Hepatocyte (in vitro differentiated cells): ENCODE measurements around the gene G2E3. TPM values are rescaled to one million over a fixed set of nuclear protein-coding genes. Genes with fewer than 3 reads are reported as not detected.

Experiments
- DNase-seq: peaks from one replicate; pipeline ENCODE4 v3.0.0-alpha.2; 2016; ENCODE audit warnings: low spot score
- H2AFZ ChIP-seq: fragments of 200-600 bp; sonication (generic); 2 replicates; pipeline ENCODE4 v1.6.0; 2016; ENCODE audit warnings: antibody characterized with exemption, mild to moderate bottlenecking
- H3K27ac ChIP-seq: fragments of 200-600 bp; sonication (generic); 2 replicates; pipeline ENCODE4 v1.5.1; 2016; ENCODE audit warnings: mild to moderate bottlenecking
- H3K27me3 ChIP-seq: fragments of 200-600 bp; sonication (generic); 2 replicates; pipeline ENCODE4 v1.6.1; 2016
- H3K36me3 ChIP-seq: fragments of 200-600 bp; sonication (generic); replicated peaks from 2 replicates; pipeline ENCODE4 v1.5.1; 2016; ENCODE audit warnings: low read depth; ENCODE audit not compliant: insufficient read depth
- H3K4me1 ChIP-seq: fragments of 200-600 bp; sonication (generic); 2 replicates; pipeline ENCODE4 v1.5.1; 2016; ENCODE audit warnings: mild to moderate bottlenecking, moderate library complexity; ENCODE audit not compliant: insufficient read depth
- H3K4me2 ChIP-seq: fragments of 200-600 bp; sonication (generic); 2 replicates; pipeline ENCODE4 v1.6.0; 2016
- H3K4me3 ChIP-seq: fragments of 200-600 bp; sonication (generic); 2 replicates; pipeline ENCODE4 v1.5.1; 2016; ENCODE audit warnings: mild to moderate bottlenecking
- H3K79me2 ChIP-seq: fragments of 200-600 bp; sonication (generic); 2 replicates; pipeline ENCODE4 v1.6.0; 2017; ENCODE audit warnings: mild to moderate bottlenecking
- H3K9me2 ChIP-seq: fragments of 200-600 bp; sonication (generic); replicated peaks from 2 replicates; pipeline ENCODE4 v1.6.0; 2017; ENCODE audit warnings: mild to moderate bottlenecking; ENCODE audit not compliant: insufficient read depth
- H3K9me3 ChIP-seq: fragments of 200-600 bp; sonication (generic); 2 replicates; pipeline ENCODE4 v1.5.1; 2016; ENCODE audit warnings: low read depth, mild to moderate bottlenecking
- H4K20me1 ChIP-seq: fragments of 200-600 bp; sonication (generic); 2 replicates; pipeline ENCODE4 v1.6.0; 2016; ENCODE audit warnings: mild to moderate bottlenecking; ENCODE audit not compliant: insufficient read depth, poor library complexity, severe bottlenecking
- CTCF ChIP-seq: fragments of 200-600 bp; sonication (generic); IDR thresholded peaks from 2 replicates; pipeline ENCODE4 v1.5.1; 2016; ENCODE audit warnings: antibody characterized with exemption, mild to moderate bottlenecking; ENCODE audit not compliant: poor library complexity
- EZH2 ChIP-seq: fragments of 200-600 bp; sonication (generic); IDR thresholded peaks from 2 replicates; pipeline ENCODE4 v1.6.1; 2016; ENCODE audit warnings: antibody characterized with exemption, mild to moderate bottlenecking, borderline replicate concordance
- EZH2phosphoT487 ChIP-seq: fragments of 200-600 bp; sonication (generic); IDR thresholded peaks from one replicate; pipeline ENCODE4 v1.6.1; 2018; ENCODE audit warnings: antibody characterized with exemption, mild to moderate bottlenecking, low read depth, moderate library complexity; ENCODE audit not compliant: unreplicated experiment, severe bottlenecking
- WGBS: methylation state at CpG from one replicate; pipeline ENCODE4 v1.1.6; 2016; ENCODE audit warnings: low lambda C conversion rate; ENCODE audit errors: missing lambda C conversion rate; 5-methylcytosine and 5-hydroxymethylcytosine counted together
- polyA plus RNA-seq: library from polyadenylated mRNA; unstranded; fragments of >200 nt; fragmentation: Nextera tagmentation; extraction: Ambion mirVana; gene quantifications from 2 replicates; pipeline ENCODE4 v1.2.1, GENCODE V29; 2016
- total RNA-seq: library from RNA; depleted of rRNA; stranded (reverse); fragments of >200 nt; gene quantifications from 2 replicates; pipeline ENCODE4 v1.2.3, GENCODE V29; 2014

Gene G2E3
- total and polyA plus RNA-seq, 2 experiments from 2014 or later, result 9.7 to 16.7 TPM

- no peak overlapping the region for H3K4me3 ChIP-seq
- no peaks in the 10 kb centered on the region for H3K9me2 ChIP-seq
- no peaks in the 10 kb centered on the region for H3K27me3 ChIP-seq
- no peaks in the 10 kb centered on the region for H3K4me1 ChIP-seq
- 82% methylated on average over 2 of the region's 2 CpGs for WGBS
- TF ChIP-seq EZH2 (no peak), CTCF (no peak), EZH2phosphoT487 (no peak)
- H3K9me3 ChIP-seq, result no peaks in the 10 kb centered on the region
- no peaks in the 10 kb centered on the region for H3K36me3 ChIP-seq
- no peaks in the 10 kb centered on the region for H4K20me1 ChIP-seq
- H3K4me2 ChIP-seq, result no peak overlapping the region
- no peak overlapping the region for H3K27ac ChIP-seq
- H3K79me2 ChIP-seq, result no peaks in the 10 kb centered on the region
- H2AFZ ChIP-seq, result no peak overlapping the region
- DNase-seq, result no peak
These were observed 33.1 kb upstream of the G2E3 start for GRCh38 chr14:30525833-30526232.

GRCh38 chr14:30527196-30527595 is 31.8 kb upstream of the G2E3 start:
- TF ChIP-seq EZH2phosphoT487 (no peak), CTCF (no peak), EZH2 (no peak)
- Histone ChIP-seq H2AFZ (no peak overlapping the region), H3K4me2 (no peak overlapping the region), H3K4me3 (no peak overlapping the region), H4K20me1 (no peaks in the 10 kb centered on the region), H3K27me3 (no peaks in the 10 kb centered on the region), H3K9me3 (no peaks in the 10 kb centered on the region), H3K79me2 (no peaks in the 10 kb centered on the region), H3K4me1 (no peaks in the 10 kb centered on the region), H3K36me3 (no peaks in the 10 kb centered on the region), H3K9me2 (no peaks in the 10 kb centered on the region), H3K27ac (no peak overlapping the region)
- WGBS, result 99% methylated on average over 7 of the region's 7 CpGs
- DNase-seq, result no peak

- Histone ChIP-seq H3K79me2 (no peaks in the 10 kb centered on the region), H2AFZ (no peak overlapping the region), H3K9me3 (no peaks in the 10 kb centered on the region), H3K36me3 (no peaks in the 10 kb centered on the region), H3K4me1 (no peaks in the 10 kb centered on the region), H3K27me3 (no peaks in the 10 kb centered on the region), H3K4me3 (no peak overlapping the region), H3K4me2 (no peak overlapping the region), H4K20me1 (no peaks in the 10 kb centered on the region), H3K9me2 (no peaks in the 10 kb centered on the region), H3K27ac (no peak overlapping the region)
- TF ChIP-seq EZH2phosphoT487, result no peak
- TF ChIP-seq CTCF, result no peak
- no peak for TF ChIP-seq EZH2
- DNase-seq, result no peak
- 72% methylated on average over 5 of the region's 5 CpGs for WGBS
These were observed 30.8 kb upstream of the G2E3 start for GRCh38 chr14:30528119-30528518.
